Measurements from ENCODE around the gene TRIM7.

DNA sequence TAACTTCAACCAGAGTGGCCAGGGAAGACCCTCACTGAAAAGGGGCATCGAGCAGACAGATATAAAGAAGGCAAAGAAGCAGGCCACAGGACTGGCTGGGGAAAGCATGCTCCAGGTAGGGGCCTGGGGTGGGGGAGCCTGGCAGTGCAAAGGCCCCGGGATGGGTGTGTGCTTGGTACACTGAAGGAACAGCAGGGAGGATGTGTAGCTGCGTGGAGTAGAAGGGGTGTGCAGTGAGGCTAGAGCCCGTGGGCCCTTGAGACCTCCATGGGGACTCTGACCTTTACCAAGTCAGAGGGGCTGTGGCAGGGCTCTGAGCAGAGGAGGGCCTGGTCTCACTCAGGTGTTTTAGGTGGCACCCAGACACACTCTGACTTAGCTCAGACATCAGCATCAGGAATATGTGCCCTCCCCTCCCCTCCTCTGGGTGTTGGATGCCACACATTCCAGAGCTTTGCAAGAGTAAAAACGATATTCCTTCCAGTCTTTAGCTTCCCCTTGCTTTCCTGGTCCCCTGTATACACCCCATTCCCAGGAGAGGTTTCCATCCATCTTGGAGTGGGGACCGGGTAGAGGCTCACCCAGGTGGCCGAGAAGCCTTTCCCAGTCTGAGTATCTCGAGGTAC lies 7.6 kb downstream of the TRIM7 start:
- TF ChIP-seq, protein P1, sequence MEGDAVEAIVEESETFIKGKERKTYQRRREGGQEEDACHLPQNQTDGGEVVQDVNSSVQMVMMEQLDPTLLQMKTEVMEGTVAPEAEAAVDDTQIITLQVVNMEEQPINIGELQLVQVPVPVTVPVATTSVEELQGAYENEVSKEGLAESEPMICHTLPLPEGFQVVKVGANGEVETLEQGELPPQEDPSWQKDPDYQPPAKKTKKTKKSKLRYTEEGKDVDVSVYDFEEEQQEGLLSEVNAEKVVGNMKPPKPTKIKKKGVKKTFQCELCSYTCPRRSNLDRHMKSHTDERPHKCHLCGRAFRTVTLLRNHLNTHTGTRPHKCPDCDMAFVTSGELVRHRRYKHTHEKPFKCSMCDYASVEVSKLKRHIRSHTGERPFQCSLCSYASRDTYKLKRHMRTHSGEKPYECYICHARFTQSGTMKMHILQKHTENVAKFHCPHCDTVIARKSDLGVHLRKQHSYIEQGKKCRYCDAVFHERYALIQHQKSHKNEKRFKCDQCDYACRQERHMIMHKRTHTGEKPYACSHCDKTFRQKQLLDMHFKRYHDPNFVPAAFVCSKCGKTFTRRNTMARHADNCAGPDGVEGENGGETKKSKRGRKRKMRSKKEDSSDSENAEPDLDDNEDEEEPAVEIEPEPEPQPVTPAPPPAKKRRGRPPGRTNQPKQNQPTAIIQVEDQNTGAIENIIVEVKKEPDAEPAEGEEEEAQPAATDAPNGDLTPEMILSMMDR (conservative IDR thresholded peaks at IDR 0.05; ENCODE audit: low read depth, low read length) = no peak
- no peak for TF ChIP-seq EZH2 (IDR thresholded peaks at IDR 0.05; ENCODE audit: borderline replicate concordance, low read depth, low read length, poor library complexity, severe bottlenecking)
